ENCODE data around the gene VPS13D. TPM values are rescaled to one million over a fixed set of nuclear protein-coding genes. Genes with fewer than 3 reads are reported as not detected.

The VPS13D gene
- total and polyA plus RNA-seq, 2 donors (not counting 3 experiments of a cell fraction or from before 2014, with no cell fraction given) = 13.6 to 48.5 TPM

- Histone ChIP-seq H3K27ac (ENCODE audit: insufficient read depth, low read depth, low read length) (no peak overlapping the region), H3K36me3 (ENCODE audit: control insufficient read depth in 2 of 2, extremely low read depth in 1 of 2, insufficient read depth in 2 of 2, low read length in 2 of 2) (no peaks in the 10 kb centered on the region), H3K79me2 (ENCODE audit: control insufficient read depth, insufficient read depth, low read length) (no peaks in the 10 kb centered on the region), H3K4me2 (ENCODE audit: insufficient read depth, low read length) (no peak overlapping the region), H3K9ac (replicated peaks; ENCODE audit: extremely low read depth, insufficient read depth, low read length) (no peak overlapping the region), H2AFZ (ENCODE audit: low read depth, low read length) (no peak overlapping the region), H4K20me1 (replicated peaks; ENCODE audit: control insufficient read depth, extremely low read depth, insufficient read depth, low read length) (no peaks in the 10 kb centered on the region), H3K4me1 (ENCODE audit: control insufficient read depth, extremely low read depth, insufficient read depth, low read length) (peaks cover 25% of the 10 kb centered on the region), H3K9me1 (replicated peaks; ENCODE audit: control insufficient read depth, extremely low read depth, insufficient read depth, low read length) (no peaks in the 10 kb centered on the region), H3K4me3 (replicated peaks in 1 of 3; ENCODE audit: insufficient read depth in 1 of 3, low read depth in 1 of 3, low read length in 3 of 3) (no peak overlapping the region), H3K9me3 (replicated peaks; ENCODE audit: control insufficient read depth, insufficient read depth, low read length) (no peaks in the 10 kb centered on the region), H3K27me3 (ENCODE audit: control insufficient read depth in 2 of 2, insufficient read depth in 2 of 2, low read length in 2 of 2) (no peaks in the 10 kb centered on the region)
- CTCF ChIA-PET = interaction anchor here (1.0 kb wide), 1 partner anchor 16 kb away, joined by 3 read pairs; no protein-coding TSS in a partner anchor
- intact Hi-C loops (cut with micrococcal nuclease) = no loop called here
- FAIRE-seq (no peak), DNase-seq (ENCODE audit: low read depth, low spot score) (no peak)
- BruUV-seq (replicated peaks) = no TSS peak
- dilution Hi-C loops (cut with MboI; ENCODE audit: extremely low pct_ligation_motif_present, low sequenced_read_pairs) = no loop called here
- POLR2A ChIA-PET = interaction anchor here (1.1 kb wide), 1 partner anchor 70 kb away, joined by 4 read pairs; no protein-coding TSS in a partner anchor
- TF ChIP-seq MYC (IDR thresholded peaks at IDR 0.05; ENCODE audit: low read depth, low read length) = no peak
- TF ChIP-seq FOS (IDR thresholded peaks at IDR 0.05; ENCODE audit: borderline replicate concordance, insufficient read depth, low read length) = no peak
- TF ChIP-seq POLR2A (IDR thresholded peaks at IDR 0.05; ENCODE audit: low read depth, low read length) = no peak
- TF ChIP-seq JUN (IDR thresholded peaks at IDR 0.05; ENCODE audit: borderline replicate concordance, insufficient read depth, insufficient read length, low read depth) = no peak
- no peak for TF ChIP-seq CTCF (IDR thresholded peaks at IDR 0.05; ENCODE audit: extremely low read depth in 1 of 2, insufficient read depth in 1 of 2, low read depth in 1 of 2, low read length in 2 of 2)
- no peak for TF ChIP-seq EZH2 (IDR thresholded peaks at IDR 0.05; ENCODE audit: borderline replicate concordance, low read depth, low read length, severe bottlenecking)
- TF ChIP-seq POLR2AphosphoS5 (IDR thresholded peaks at IDR 0.05; ENCODE audit: insufficient read depth, low read depth, low read length) = no peak
- TF ChIP-seq MAX (IDR thresholded peaks at IDR 0.05; ENCODE audit: insufficient read depth, insufficient read length) = no peak
- no peak for TF ChIP-seq GATA2 (IDR thresholded peaks at IDR 0.05; ENCODE audit: insufficient read depth, insufficient read length, low read depth, low read length)
These were observed 317.1 kb downstream of the VPS13D start for GRCh38 chr1:12546771-12547585.

All from endothelial cell of umbilical vein (primary cell).